ENCODE measurements around the gene TTBK2.

GRCh38 chr15:42785569-42785968 is 135.0 kb downstream of the TTBK2 start:
- TF ChIP-seq CTCF (IDR thresholded peaks at IDR 0.05; ENCODE audit: low read length) (no peak), EZH2 (IDR thresholded peaks at IDR 0.05; ENCODE audit: borderline replicate concordance, low read length) (no peak)
